GM23248 (cell line): ENCODE data around the gene FBXW7.

ENCODE experiments used
- EZH2 ChIP-seq: fragments of 200-600 bp; sonication (generic); IDR thresholded peaks from 2 replicates; pipeline ENCODE4 v1.6.1; 2018; ENCODE audit warnings: antibody characterized with exemption, mild to moderate bottlenecking; ENCODE audit not compliant: insufficient read depth, poor library complexity, severe bottlenecking
- EZH2phosphoT487 ChIP-seq: fragments of 200-600 bp; sonication (generic); IDR thresholded peaks from 2 replicates; pipeline ENCODE4 v1.6.1; 2018; ENCODE audit warnings: antibody characterized with exemption, moderate library complexity, mild to moderate bottlenecking, low read depth; ENCODE audit not compliant: insufficient read depth

DNA sequence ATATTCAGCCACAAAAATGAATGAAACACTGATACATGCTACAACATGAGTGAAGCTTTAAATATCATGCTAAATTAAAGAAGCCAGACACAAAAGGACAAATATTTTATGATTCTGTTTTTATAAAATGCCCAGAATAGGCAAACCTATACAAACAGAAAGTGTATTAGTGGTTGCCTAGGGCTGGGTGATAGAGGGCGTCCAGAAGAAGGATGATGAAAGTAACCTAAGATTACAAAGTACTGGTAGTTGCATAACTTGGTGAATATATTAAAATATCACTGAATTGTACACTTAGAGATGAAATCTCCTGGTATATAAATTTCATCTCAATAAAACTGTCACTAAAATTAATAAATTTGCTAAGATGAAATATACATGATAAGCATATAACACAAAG, 67.5 kb downstream of the FBXW7 start:
- TF ChIP-seq EZH2phosphoT487 = no peak
- TF ChIP-seq EZH2 = no peak
